Measurements from ENCODE around the gene FAM120A.

- TF ChIP-seq REST (IDR thresholded peaks at IDR 0.05; ENCODE audit: insufficient read depth in 1 of 2, low read depth in 2 of 2, low read length in 2 of 2) (no peak), POLR2AphosphoS5 (IDR thresholded peaks at IDR 0.05; ENCODE audit: low read depth, low read length) (no peak), TAF1 (IDR thresholded peaks at IDR 0.05; ENCODE audit: borderline replicate concordance, insufficient read depth, low read length) (no peak)
Observed at GRCh38 chr9:93597142-93597706, 145.7 kb downstream of the FAM120A start.

All from PFSK-1 (cell line).